ENCODE results near the gene KCNG4. TPM values are rescaled to one million over a fixed set of nuclear protein-coding genes. Genes with fewer than 3 reads are reported as not detected.

The KCNG4 gene
- total and polyA plus RNA-seq, 2 experiments from 2014 or later: 0.07 TPM; not detected in 1

DNA sequence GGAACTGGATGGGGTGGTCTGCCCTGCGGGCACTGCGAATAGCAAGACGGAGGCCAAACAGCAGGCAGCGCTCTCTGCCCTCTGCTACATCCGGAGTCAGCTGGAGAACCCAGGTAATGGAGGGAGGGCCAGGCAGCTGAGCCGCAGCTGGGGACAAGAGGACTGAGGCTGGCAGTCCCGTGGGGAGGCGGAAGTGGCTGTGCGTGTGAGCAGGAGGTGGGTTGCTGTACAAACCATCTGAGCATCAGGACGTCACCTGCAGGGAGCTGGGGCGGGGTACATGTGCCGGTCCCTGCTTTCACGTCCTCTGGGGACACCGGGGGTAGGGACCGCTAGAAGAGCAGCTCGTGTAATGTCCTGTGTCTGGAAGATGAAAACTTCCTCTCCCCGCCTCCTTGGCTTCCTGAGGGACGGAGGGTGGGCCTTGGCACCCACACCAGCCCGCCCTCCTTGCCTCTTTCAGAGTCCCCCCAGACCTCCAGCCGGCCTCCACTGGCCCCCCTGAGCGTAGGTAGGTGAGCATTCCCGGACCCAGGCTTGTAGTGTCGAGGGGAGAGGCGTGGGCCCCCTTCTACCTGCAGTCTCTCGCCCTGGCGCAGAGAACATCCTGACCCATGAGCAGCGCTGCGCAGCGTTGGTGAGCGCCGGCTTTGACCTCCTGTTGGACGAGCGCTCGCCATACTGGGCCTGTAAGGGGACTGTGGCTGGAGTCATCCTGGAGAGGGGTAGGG, 45.2 kb downstream of the KCNG4 start:
- DNase-seq (ENCODE audit: low spot score): no peak
- Mint-ChIP-seq H3K4me1 (peaks cover 18% of the 10 kb centered on the region), H3K27ac (no peak overlapping the region), H3K4me3 (no peak overlapping the region), H3K36me3 (ENCODE audit: low read depth) (no peaks in the 10 kb centered on the region), H3K9me3 (no peaks in the 10 kb centered on the region), H3K27me3 (ENCODE audit: insufficient read depth, low read depth, poor library complexity) (peaks cover 12% of the 10 kb centered on the region)
- Histone ChIP-seq H4K20me1 (replicated peaks; ENCODE audit: insufficient read depth) (no peaks in the 10 kb centered on the region), H3F3A (replicated peaks; ENCODE audit: low read depth) (no peaks in the 10 kb centered on the region), H3K36me3 (ENCODE audit: insufficient read depth) (no peaks in the 10 kb centered on the region), H3K27me3 (ENCODE audit: insufficient read depth) (no peaks in the 10 kb centered on the region), H3K79me2 (replicated peaks; ENCODE audit: insufficient read depth) (no peaks in the 10 kb centered on the region), H3K27ac (ENCODE audit: low read depth) (no peak overlapping the region), H3K4me3 (no peak overlapping the region), H2AFZ (0 out of 2 replicates have a peak overlapping the region, but pooled peaks have one; percentile 43), H3K4me1 (ENCODE audit: insufficient read depth) (no peaks in the 10 kb centered on the region), H3K4me2 (no peak overlapping the region), H3K9me2 (ENCODE audit: insufficient read depth) (no peaks in the 10 kb centered on the region)
- ATAC-seq: no peak
- TF ChIP-seq CTCF (conservative IDR thresholded peaks at IDR 0.05; ENCODE audit: low read depth in 2 of 2): peak in 1 of 2 experiments; percentile 38; a peak in 2 of 4 replicates
- TF ChIP-seq EZH2phosphoT487 (IDR thresholded peaks at IDR 0.05; ENCODE audit: unreplicated experiment): no peak

DNA sequence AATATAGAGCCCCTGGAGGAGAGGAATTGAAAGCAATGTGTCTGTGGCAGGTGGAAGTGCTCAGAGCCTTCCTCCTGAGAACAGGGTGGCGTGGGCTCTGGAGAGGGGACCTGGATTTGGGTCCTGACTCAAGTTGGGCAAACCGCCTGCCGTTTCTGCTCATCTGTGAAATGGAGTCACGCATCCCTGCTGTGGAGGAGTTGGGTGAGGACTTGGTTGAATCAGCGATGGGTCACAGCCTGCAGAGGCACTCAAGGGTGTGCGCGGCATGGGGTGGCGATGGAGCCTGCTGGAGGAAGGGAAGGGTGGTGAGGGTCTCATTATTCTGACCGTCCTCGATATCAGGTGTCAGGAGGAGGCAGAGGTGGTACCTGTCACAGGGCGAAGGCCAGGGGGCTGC, 45.8 kb downstream of the KCNG4 start:
- Histone ChIP-seq H3F3A (replicated peaks; ENCODE audit: low read depth) (no peaks in the 10 kb centered on the region), H3K9me2 (ENCODE audit: insufficient read depth) (no peaks in the 10 kb centered on the region), H3K36me3 (ENCODE audit: insufficient read depth) (no peaks in the 10 kb centered on the region), H2AFZ (no peak overlapping the region), H3K27me3 (ENCODE audit: insufficient read depth) (no peaks in the 10 kb centered on the region), H3K27ac (ENCODE audit: low read depth) (no peak overlapping the region), H4K20me1 (replicated peaks; ENCODE audit: insufficient read depth) (no peaks in the 10 kb centered on the region), H3K79me2 (replicated peaks; ENCODE audit: insufficient read depth) (no peaks in the 10 kb centered on the region), H3K4me2 (no peak overlapping the region), H3K4me1 (ENCODE audit: insufficient read depth) (no peaks in the 10 kb centered on the region), H3K4me3 (no peak overlapping the region)
- no peak overlapping the region for H3K27ac Mint-ChIP-seq
- no peak overlapping the region for H3K4me3 Mint-ChIP-seq
- no peaks in the 10 kb centered on the region for H3K9me3 Mint-ChIP-seq
- no peak for ATAC-seq
- H3K36me3 Mint-ChIP-seq (ENCODE audit: low read depth): no peaks in the 10 kb centered on the region
- H3K27me3 Mint-ChIP-seq (ENCODE audit: insufficient read depth, low read depth, poor library complexity): peaks cover 9% of the 10 kb centered on the region
- no peak for DNase-seq (ENCODE audit: low spot score)
- H3K4me1 Mint-ChIP-seq: peaks cover 13% of the 10 kb centered on the region
- TF ChIP-seq, protein P1, sequence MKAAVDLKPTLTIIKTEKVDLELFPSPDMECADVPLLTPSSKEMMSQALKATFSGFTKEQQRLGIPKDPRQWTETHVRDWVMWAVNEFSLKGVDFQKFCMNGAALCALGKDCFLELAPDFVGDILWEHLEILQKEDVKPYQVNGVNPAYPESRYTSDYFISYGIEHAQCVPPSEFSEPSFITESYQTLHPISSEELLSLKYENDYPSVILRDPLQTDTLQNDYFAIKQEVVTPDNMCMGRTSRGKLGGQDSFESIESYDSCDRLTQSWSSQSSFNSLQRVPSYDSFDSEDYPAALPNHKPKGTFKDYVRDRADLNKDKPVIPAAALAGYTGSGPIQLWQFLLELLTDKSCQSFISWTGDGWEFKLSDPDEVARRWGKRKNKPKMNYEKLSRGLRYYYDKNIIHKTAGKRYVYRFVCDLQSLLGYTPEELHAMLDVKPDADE (IDR thresholded peaks at IDR 0.05): no peak
- no peak for TF ChIP-seq CREB1 (CRISPR knock-in tag; IDR thresholded peaks at IDR 0.05; ENCODE audit: low read depth)
- TF ChIP-seq EZH2phosphoT487 (IDR thresholded peaks at IDR 0.05; ENCODE audit: unreplicated experiment): no peak
- TF ChIP-seq EZH2 (IDR thresholded peaks at IDR 0.05; ENCODE audit: low read depth, unreplicated experiment): no peak
- TF ChIP-seq NANOG (IDR thresholded peaks at IDR 0.05; ENCODE audit: borderline replicate concordance): no peak
- no peak for TF ChIP-seq ZNF462 (CRISPR knock-in tag; IDR thresholded peaks at IDR 0.05)
- TF ChIP-seq CTCF (conservative IDR thresholded peaks at IDR 0.05; ENCODE audit: low read depth in 2 of 2): no peak
- TF ChIP-seq JUNB (IDR thresholded peaks at IDR 0.05; ENCODE audit: unreplicated experiment): no peak
- TF ChIP-seq STAT1 (IDR thresholded peaks at IDR 0.05; ENCODE audit: unreplicated experiment): no peak

All from GM23338 (cell line).